Gastrocnemius medialis (tissue), 4 donors: ENCODE results near the gene WNT3. TPM values are rescaled to one million over a fixed set of nuclear protein-coding genes. Genes with fewer than 3 reads are reported as not detected.

Experiments used
- ATAC-seq, 2 donors: fragments of 150-250 bp; one replicate each; pipeline ENCODE4 v1.9.1; 2016
- DNase-seq, 2 donors: peaks; one replicate each; pipeline ENCODE4 v3.0.0-alpha.2; 2019
- H3K27ac ChIP-seq, 4 donors: fragments of 200-600 bp; sonication (generic); 1 replicate in 1 of 4; 2 replicates in 3 of 4; pipeline ENCODE4 v1.5.1; 2016 to 2018; ENCODE audit warnings: mild to moderate bottlenecking in 2 of 4, moderate library complexity in 1 of 4
- H3K27me3 ChIP-seq, 3 donors: fragments of 200-600 bp; sonication (generic) in 2 of 3; 1 replicate in 1 of 3; 2 replicates in 2 of 3; pipeline versions ENCODE4 v1.5.1 to v1.6.0; 2016 to 2019; ENCODE audit warnings: mild to moderate bottlenecking in 1 of 3, moderate library complexity in 1 of 3
- H3K36me3 ChIP-seq, 2 donors: fragments of 200-600 bp; sonication (generic) in 1 of 2; one replicate each; pipeline ENCODE4 v1.5.1; 2017 to 2018
- H3K4me1 ChIP-seq, 2 donors: fragments of 200-600 bp; sonication (generic) in 1 of 2; one replicate each; pipeline ENCODE4 v1.5.1; 2016 to 2017; ENCODE audit warnings: mild to moderate bottlenecking in 2 of 2
- H3K4me3 ChIP-seq, 4 donors: fragments of 200-600 bp; sonication (generic) in 3 of 4; 1 replicate in 1 of 4; 2 replicates in 3 of 4; pipeline ENCODE4 v1.5.1; 2016 to 2019; ENCODE audit warnings: mild to moderate bottlenecking in 2 of 4
- H3K9me3 ChIP-seq, 3 donors: fragments of 200-600 bp; sonication (generic) in 2 of 3; 1 replicate in 1 of 3; 2 replicates in 2 of 3; pipeline ENCODE4 v1.5.1; 2016 to 2019
- POLR2A ChIP-seq, 2 donors: fragments of 450-650 bp; IDR thresholded peaks; one replicate each; pipeline ENCODE4 v1.6.1; 2017; ENCODE audit warnings: antibody characterized with exemption in 2 of 2, mild to moderate bottlenecking in 2 of 2, moderate library complexity in 2 of 2
- in situ Hi-C, 4 donors: fragments of 200-750 bp; cut with MboI; loops; one replicate each; pipeline versions ENCODE4 v1.15.0 to v1.8.0; 2017; ENCODE audit warnings: low sequenced_read_pairs in 4 of 4
- intact Hi-C: fragments of 100-400 bp; cut with DNase I; formaldehyde crosslinking; loops from one replicate; pipeline ENCODE4 v1.15.1; 2023; ENCODE audit warnings: low total_unique reads
- total RNA-seq, 4 donors: library from RNA; depleted of rRNA; stranded (reverse); fragments of >200 nt; gene quantifications; one replicate each; pipeline versions ENCODE4 v1.1.0 to v1.2.3, GENCODE V29; 2016
- TF ChIP-seq, protein P1 (sequence below), 5 experiments: fragments of 450-650 bp in 3 of 5; fragments of 200-600 bp in 2 of 5; sonication (generic) in 2 of 5; IDR thresholded peaks in 4 of 5; conservative IDR thresholded peaks in 1 of 5; 1 replicate in 4 of 5; 2 replicates in 1 of 5; pipeline ENCODE4 v1.5.1; 2016 to 2019; ENCODE audit warnings: antibody characterized with exemption in 5 of 5, mild to moderate bottlenecking in 3 of 5, moderate library complexity in 3 of 5

WNT3 gene
- total RNA-seq, 4 donors from 2014 or later = 0.19 TPM; not detected in 3

DNA sequence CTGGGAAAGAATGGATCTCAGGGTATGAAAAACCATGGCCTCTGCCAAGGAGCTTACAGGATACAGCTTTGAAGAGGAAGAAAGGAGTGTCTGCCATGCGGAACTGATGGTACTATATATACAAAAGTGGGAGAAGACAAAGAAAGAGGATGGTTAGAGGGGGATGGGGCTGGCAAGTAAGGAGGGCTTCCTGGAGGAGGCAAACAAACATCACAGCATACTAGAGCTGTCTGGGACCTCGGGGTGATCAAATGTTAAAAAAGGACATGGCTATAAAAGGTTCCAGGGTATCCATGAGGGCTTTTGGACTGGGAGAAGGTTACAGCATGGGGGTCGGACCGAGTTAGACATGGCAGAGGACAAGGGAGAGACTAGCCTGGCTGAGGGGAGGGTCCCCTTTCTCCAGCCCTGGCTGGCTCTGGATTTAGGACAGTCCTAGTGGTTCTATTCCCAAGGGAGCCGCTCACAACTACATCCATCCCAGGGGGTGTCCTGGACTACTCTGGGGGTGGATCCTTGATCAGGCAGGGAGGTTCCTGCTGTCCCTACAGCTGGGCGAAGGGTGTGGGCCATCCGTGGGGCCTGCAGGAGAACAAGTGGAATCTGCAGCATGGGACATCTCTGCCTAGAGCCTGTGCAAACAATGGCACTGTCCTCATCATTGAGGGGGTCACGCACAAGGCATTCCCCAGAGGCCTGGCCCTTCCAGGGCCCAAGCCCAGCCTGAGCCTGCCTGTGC lies 45.1 kb upstream of the WNT3 start:
- no peak for DNase-seq
- intact Hi-C loops = no loop called here
- H3K27ac ChIP-seq = no peak overlapping the region
- no peaks in the 10 kb centered on the region for H3K9me3 ChIP-seq
- no peak overlapping the region for H3K4me3 ChIP-seq
- peaks cover 0 to 3% (median 2%) of the 10 kb centered on the region in 3 donors for H3K27me3 ChIP-seq
- H3K4me1 ChIP-seq = no peaks in the 10 kb centered on the region
- ATAC-seq = no peak
- no peaks in the 10 kb centered on the region for H3K36me3 ChIP-seq
- in situ Hi-C loops = no loop called here
- TF ChIP-seq POLR2A (IDR thresholded peaks at IDR 0.05) = no peak
- TF ChIP-seq, protein P1, sequence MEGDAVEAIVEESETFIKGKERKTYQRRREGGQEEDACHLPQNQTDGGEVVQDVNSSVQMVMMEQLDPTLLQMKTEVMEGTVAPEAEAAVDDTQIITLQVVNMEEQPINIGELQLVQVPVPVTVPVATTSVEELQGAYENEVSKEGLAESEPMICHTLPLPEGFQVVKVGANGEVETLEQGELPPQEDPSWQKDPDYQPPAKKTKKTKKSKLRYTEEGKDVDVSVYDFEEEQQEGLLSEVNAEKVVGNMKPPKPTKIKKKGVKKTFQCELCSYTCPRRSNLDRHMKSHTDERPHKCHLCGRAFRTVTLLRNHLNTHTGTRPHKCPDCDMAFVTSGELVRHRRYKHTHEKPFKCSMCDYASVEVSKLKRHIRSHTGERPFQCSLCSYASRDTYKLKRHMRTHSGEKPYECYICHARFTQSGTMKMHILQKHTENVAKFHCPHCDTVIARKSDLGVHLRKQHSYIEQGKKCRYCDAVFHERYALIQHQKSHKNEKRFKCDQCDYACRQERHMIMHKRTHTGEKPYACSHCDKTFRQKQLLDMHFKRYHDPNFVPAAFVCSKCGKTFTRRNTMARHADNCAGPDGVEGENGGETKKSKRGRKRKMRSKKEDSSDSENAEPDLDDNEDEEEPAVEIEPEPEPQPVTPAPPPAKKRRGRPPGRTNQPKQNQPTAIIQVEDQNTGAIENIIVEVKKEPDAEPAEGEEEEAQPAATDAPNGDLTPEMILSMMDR (IDR thresholded peaks at IDR 0.05 in 4 of 5, conservative IDR thresholded peaks at IDR 0.05 in 1 of 5) = no peak

DNA sequence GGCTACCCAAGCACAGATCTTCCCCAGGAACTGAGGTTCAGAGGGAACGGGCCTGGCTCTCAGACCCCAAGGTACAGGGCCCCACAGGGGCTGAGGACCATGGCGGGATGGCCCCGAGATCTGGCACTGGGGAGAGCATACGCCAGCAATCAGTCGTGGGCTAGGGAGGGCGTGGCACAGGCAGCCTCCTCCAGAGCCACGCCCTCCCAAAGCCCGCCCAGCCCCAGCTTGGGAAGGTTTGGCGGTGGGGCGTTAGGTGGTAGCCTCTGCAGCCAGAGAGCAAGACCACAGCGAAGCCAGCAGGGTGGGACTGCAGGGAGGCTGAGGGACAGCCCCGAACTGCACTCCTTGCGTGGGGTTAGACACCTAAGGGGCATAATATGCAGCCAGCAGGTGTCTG lies 44.5 kb upstream of the WNT3 start:
- in situ Hi-C loops = no loop called here
- ATAC-seq = no peak
- TF ChIP-seq, protein P1 (IDR thresholded peaks at IDR 0.05 in 4 of 5, conservative IDR thresholded peaks at IDR 0.05 in 1 of 5) = no peak
- TF ChIP-seq POLR2A (IDR thresholded peaks at IDR 0.05) = no peak
- no peak for DNase-seq
- intact Hi-C loops = no loop called here
- H3K4me3 ChIP-seq = no peak overlapping the region
- no peaks in the 10 kb centered on the region for H3K4me1 ChIP-seq
- H3K27ac ChIP-seq = no peak overlapping the region
- H3K9me3 ChIP-seq = no peaks in the 10 kb centered on the region
- peaks cover 0 to 3% (median 2%) of the 10 kb centered on the region in 3 donors for H3K27me3 ChIP-seq
- H3K36me3 ChIP-seq = no peaks in the 10 kb centered on the region

DNA sequence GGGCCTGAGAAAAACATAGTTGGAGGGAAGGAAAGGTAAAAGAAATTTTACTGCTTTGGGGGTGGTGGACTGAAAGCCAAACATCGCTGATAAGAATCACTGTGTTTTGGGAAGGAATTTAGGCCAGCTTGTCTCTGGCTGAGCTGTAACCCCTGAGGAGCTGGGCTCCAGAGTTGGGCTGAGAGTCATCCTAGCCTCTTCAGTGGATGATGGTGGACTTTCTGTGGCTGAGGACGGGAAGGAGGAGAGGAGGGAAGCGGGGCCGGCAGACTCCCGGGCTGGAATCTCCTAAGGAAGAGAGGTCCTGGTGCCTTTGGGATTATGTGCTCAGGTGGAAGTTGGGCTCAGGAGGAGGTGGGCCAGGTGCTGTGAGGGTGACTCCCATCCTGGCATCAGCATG lies 41.5 kb upstream of the WNT3 start:
- in situ Hi-C loops = no loop called here

DNA sequence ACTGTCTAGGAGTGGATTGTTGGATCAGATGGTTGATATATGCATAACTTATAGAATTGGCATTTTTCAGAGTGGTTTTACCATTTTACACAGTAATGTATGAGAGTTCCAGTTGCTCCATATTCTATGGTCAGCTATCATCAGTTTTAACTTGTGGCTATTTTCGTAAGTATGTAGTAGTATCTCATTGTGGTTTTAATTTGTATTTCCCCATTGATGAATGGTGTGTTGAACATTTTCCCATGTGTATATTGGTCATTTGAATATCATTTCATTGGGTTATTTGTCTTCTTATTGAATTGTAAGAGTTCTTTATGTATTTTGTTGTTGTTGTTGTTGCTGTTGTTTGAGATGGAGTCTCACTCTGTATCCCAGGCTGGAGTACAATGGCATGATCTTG lies 39.1 kb upstream of the WNT3 start:
- Histone ChIP-seq H3K9me3 (no peaks in the 10 kb centered on the region), H3K27ac (no peak overlapping the region), H3K4me1 (no peaks in the 10 kb centered on the region), H3K27me3 (peaks cover 8 to 11% (median 9%) of the 10 kb centered on the region in 3 donors), H3K4me3 (no peak overlapping the region), H3K36me3 (no peaks in the 10 kb centered on the region)
- no peak for DNase-seq
- TF ChIP-seq, protein P1 (IDR thresholded peaks at IDR 0.05 in 4 of 5, conservative IDR thresholded peaks at IDR 0.05 in 1 of 5) = no peak
- no peak for TF ChIP-seq POLR2A (IDR thresholded peaks at IDR 0.05)
- in situ Hi-C loops (no loop called here), intact Hi-C loops (no loop called here)
- no peak for ATAC-seq

More for the DNA sequence above, 41.5 kb upstream of the WNT3 start:
- Histone ChIP-seq H3K4me1 (no peaks in the 10 kb centered on the region), H3K36me3 (no peaks in the 10 kb centered on the region), H3K27me3 (peaks cover 0 to 3% (median 0%) of the 10 kb centered on the region in 3 donors), H3K4me3 (no peak overlapping the region), H3K27ac (no peak overlapping the region), H3K9me3 (no peaks in the 10 kb centered on the region)
- no peak for ATAC-seq
- intact Hi-C loops = no loop called here
- TF ChIP-seq, protein P1 (IDR thresholded peaks at IDR 0.05 in 4 of 5, conservative IDR thresholded peaks at IDR 0.05 in 1 of 5) = no peak
- no peak for TF ChIP-seq POLR2A (IDR thresholded peaks at IDR 0.05)
- DNase-seq = no peak
